Liver (tissue), 3 donors: ENCODE data around the gene TSPAN18.

Source experiments
- CTCF ChIP-seq: fragments of 150-350 bp; IDR thresholded peaks from 2 replicates; pipeline ENCODE4 v1.5.1; 2017; ENCODE audit warnings: improper control_type of control experiment, low read depth, low read length; ENCODE audit not compliant: missing input control
- EGR1 ChIP-seq, 2 donors: IDR thresholded peaks; 2 replicates each; pipeline ENCODE4 v1.6.1; 2016 to 2018; ENCODE audit warnings: antibody characterized with exemption in 2 of 2, low read depth in 2 of 2
- HNF4A ChIP-seq, 2 donors: conservative IDR thresholded peaks; 2 replicates each; pipeline ENCODE4 v1.6.1; 2016; ENCODE audit warnings: antibody characterized with exemption in 2 of 2, mild to moderate bottlenecking in 2 of 2
- JUND ChIP-seq, 2 donors: IDR thresholded peaks; 2 replicates each; pipeline ENCODE4 v1.6.1; 2016; ENCODE audit warnings: antibody characterized with exemption in 2 of 2
- MAX ChIP-seq: IDR thresholded peaks from 2 replicates; pipeline ENCODE4 v1.6.1; 2016; ENCODE audit warnings: antibody characterized with exemption
- RAD21 ChIP-seq, 2 donors: IDR thresholded peaks; 2 replicates each; pipeline ENCODE4 v1.6.1; 2016; ENCODE audit warnings: antibody characterized with exemption in 2 of 2, mild to moderate bottlenecking in 2 of 2
- REST ChIP-seq: IDR thresholded peaks from 2 replicates; pipeline ENCODE4 v1.6.1; 2016; ENCODE audit warnings: antibody characterized with exemption, mild to moderate bottlenecking
- RXRA ChIP-seq, 2 donors: IDR thresholded peaks; 2 replicates each; pipeline ENCODE4 v1.6.1; 2017 to 2018; ENCODE audit warnings: antibody characterized with exemption in 2 of 2, mild to moderate bottlenecking in 1 of 2
- SP1 ChIP-seq: IDR thresholded peaks from 2 replicates; pipeline ENCODE4 v1.6.1; 2018; ENCODE audit warnings: antibody characterized with exemption, mild to moderate bottlenecking
- TAF1 ChIP-seq: conservative IDR thresholded peaks from 2 replicates; pipeline ENCODE4 v1.6.1; 2016; ENCODE audit warnings: antibody characterized with exemption, mild to moderate bottlenecking
- YY1 ChIP-seq: IDR thresholded peaks from 2 replicates; pipeline ENCODE4 v1.6.1; 2016; ENCODE audit warnings: antibody characterized with exemption, mild to moderate bottlenecking
- ZBTB33 ChIP-seq: IDR thresholded peaks from 2 replicates; pipeline ENCODE4 v1.6.1; 2016; ENCODE audit warnings: antibody characterized with exemption
- TF ChIP-seq, protein P1 (sequence below): IDR thresholded peaks from 2 replicates; pipeline ENCODE4 v1.6.1; 2016; ENCODE audit warnings: antibody characterized with exemption
- donor health status: healthy.
- donor health status: healthy.

DNA sequence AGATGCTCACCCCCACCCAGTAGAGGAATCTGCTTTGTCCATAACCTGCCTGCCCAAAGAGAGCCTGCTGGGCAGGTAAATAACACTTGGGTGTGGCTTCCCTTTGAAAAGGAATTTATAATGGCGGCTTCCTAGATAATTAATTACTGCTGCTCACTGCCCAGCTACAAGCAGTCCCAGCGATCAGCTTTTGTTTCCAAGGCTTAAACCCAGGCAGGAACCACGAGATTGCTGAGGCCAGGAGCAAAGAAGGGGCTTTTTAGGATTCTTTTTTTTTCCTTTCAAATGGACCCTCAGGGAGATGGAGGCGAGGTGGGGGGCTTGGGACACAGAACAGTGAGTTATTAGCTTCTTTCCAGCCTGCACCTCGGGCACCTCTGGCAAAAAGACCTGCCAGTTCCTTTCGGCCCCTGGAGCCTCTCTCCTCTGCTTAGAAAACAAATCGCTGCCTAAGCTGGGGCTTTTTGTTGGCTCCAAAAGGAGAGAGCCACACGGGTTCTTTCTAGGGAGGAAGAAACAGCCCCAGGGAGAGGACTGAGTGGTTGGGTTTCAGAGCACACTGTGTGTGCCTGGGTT, 107.2 kb downstream of the TSPAN18 start:
- TF ChIP-seq CTCF (no peak), JUND (IDR thresholded peaks at IDR 0.05) (no peak), REST (no peak), TAF1 (no peak), EGR1 (IDR thresholded peaks at IDR 0.05; ENCODE audit: low read depth in 2 of 2) (no peak), SP1 (no peak), MAX (no peak), ZBTB33 (no peak), RXRA (IDR thresholded peaks at IDR 0.05) (no peak), YY1 (no peak), RAD21 (IDR thresholded peaks at IDR 0.05) (no peak), HNF4A (conservative IDR thresholded peaks at IDR 0.05) (no peak)
- TF ChIP-seq, protein P1, sequence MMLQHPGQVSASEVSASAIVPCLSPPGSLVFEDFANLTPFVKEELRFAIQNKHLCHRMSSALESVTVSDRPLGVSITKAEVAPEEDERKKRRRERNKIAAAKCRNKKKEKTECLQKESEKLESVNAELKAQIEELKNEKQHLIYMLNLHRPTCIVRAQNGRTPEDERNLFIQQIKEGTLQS = no peak
